Measurements from ENCODE around the gene TMOD3.

Gene TMOD3

GRCh38 chr15:51869060-51869421, 39.6 kb downstream of the TMOD3 start:
- TF ChIP-seq CTCF (IDR thresholded peaks at IDR 0.05; ENCODE audit: low read depth, low read length, missing control alignments) = no peak
- in situ Hi-C loops (cut with HindIII; ENCODE audit: low sequenced_read_pairs) = no loop called here
- H3K4me3 ChIP-seq (ENCODE audit: low read depth, low read length) = no peak overlapping the region
- DNase-seq (ENCODE audit: low read depth) = peak; percentile 74

- no peak for TF ChIP-seq CTCF (IDR thresholded peaks at IDR 0.05; ENCODE audit: low read depth, low read length, missing control alignments)
Observed at GRCh38 chr15:51870774-51871173, 41.3 kb downstream of the TMOD3 start.

GRCh38 chr15:51874751-51875644, 45.5 kb downstream of the TMOD3 start:
- no peak overlapping the region for H3K4me3 ChIP-seq (ENCODE audit: low read depth, low read length)
- no peak for TF ChIP-seq CTCF (IDR thresholded peaks at IDR 0.05; ENCODE audit: low read depth, low read length, missing control alignments)
- DNase-seq (ENCODE audit: low read depth) = peak; percentile 94
- in situ Hi-C loops (cut with HindIII; ENCODE audit: low sequenced_read_pairs) = no loop called here

More at GRCh38 chr15:51870774-51871173, 41.3 kb downstream of the TMOD3 start:
- DNase-seq (ENCODE audit: low read depth) = no peak
- in situ Hi-C loops (cut with HindIII; ENCODE audit: low sequenced_read_pairs) = no loop called here
- no peak overlapping the region for H3K4me3 ChIP-seq (ENCODE audit: low read depth, low read length)

GRCh38 chr15:51876169-51876568, 46.7 kb downstream of the TMOD3 start:
- in situ Hi-C loops (cut with HindIII; ENCODE audit: low sequenced_read_pairs) = no loop called here
- no peak for TF ChIP-seq CTCF (IDR thresholded peaks at IDR 0.05; ENCODE audit: low read depth, low read length, missing control alignments)
- H3K4me3 ChIP-seq (ENCODE audit: low read depth, low read length) = no peak overlapping the region
- DNase-seq (ENCODE audit: low read depth) = no peak

GRCh38 chr15:51878446-51879386, 49.3 kb downstream of the TMOD3 start:
- in situ Hi-C loops (cut with HindIII; ENCODE audit: low sequenced_read_pairs) = no loop called here
- no peak for DNase-seq (ENCODE audit: low read depth)
- H3K4me3 ChIP-seq (ENCODE audit: low read depth, low read length) = no peak overlapping the region
- TF ChIP-seq CTCF (IDR thresholded peaks at IDR 0.05; ENCODE audit: low read depth, low read length, missing control alignments) = no peak

GRCh38 chr15:51879555-51879954, 50.1 kb downstream of the TMOD3 start:
- H3K4me3 ChIP-seq (ENCODE audit: low read depth, low read length) = no peak overlapping the region
- in situ Hi-C loops (cut with HindIII; ENCODE audit: low sequenced_read_pairs) = no loop called here
- TF ChIP-seq CTCF (IDR thresholded peaks at IDR 0.05; ENCODE audit: low read depth, low read length, missing control alignments) = no peak
- no peak for DNase-seq (ENCODE audit: low read depth)

All from astrocyte of the cerebellum (primary cell).